Measurements from ENCODE around the gene EEF1G.
"Not testable (repeated sequence)": the region's sequence is repeated elsewhere in the genome, so short reads cannot be mapped to it uniquely, and the experiment has no call there.

The EEF1G gene

DNA sequence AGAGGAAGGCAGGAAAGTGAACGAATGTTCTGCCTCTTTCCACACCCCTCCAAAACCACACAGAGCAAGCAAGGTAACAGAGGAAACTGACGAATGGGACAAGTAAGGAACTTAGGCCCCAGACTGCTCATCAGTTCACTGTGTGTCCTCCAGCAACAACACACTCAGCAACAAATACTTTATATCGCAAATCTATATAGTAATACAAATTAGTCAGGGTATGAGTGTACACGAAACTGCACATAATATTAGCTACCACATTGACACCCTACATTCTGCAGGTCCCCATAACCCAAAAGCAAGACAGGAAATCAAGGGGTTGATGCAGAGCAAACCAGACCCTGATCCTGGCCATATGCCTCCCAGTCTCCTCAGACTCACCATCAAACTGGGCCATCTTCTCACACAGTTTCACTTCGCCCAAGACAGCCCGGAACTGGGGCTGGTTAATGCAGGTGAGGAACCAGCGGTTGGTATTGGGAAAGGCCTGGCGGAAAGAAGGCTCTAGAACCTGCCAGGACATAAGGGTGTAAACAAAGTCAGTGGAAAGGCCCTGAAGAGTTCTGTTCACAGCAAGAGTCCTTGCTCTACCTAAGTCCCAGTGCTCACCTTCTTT is 6.6 kb downstream of the EEF1G start:
- no peak for TF ChIP-seq MYC (IDR thresholded peaks at IDR 0.05; ENCODE audit: low read depth, low read length)
- TF ChIP-seq POLR2A (IDR thresholded peaks at IDR 0.05; ENCODE audit: extremely low read depth, insufficient read length) = no peak
- TF ChIP-seq, protein P1, sequence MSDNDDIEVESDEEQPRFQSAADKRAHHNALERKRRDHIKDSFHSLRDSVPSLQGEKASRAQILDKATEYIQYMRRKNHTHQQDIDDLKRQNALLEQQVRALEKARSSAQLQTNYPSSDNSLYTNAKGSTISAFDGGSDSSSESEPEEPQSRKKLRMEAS (IDR thresholded peaks at IDR 0.05; ENCODE audit: low read depth, low read length) = no peak
- TF ChIP-seq CTCF (IDR thresholded peaks at IDR 0.05; ENCODE audit: low read depth, low read length) = no peak
- no peak for DNase-seq (ENCODE audit: low read depth)
- H3K4me3 ChIP-seq (ENCODE audit: low read depth, low read length) = no peak overlapping the region

GRCh38 chr11:62566247-62566646 is 7.4 kb downstream of the EEF1G start:
- no peak overlapping the region for H3K4me3 ChIP-seq (ENCODE audit: low read depth, low read length)
- no peak for DNase-seq (ENCODE audit: low read depth)
- TF ChIP-seq, protein P1 (IDR thresholded peaks at IDR 0.05; ENCODE audit: low read depth, low read length) = no peak
- TF ChIP-seq POLR2A (IDR thresholded peaks at IDR 0.05; ENCODE audit: extremely low read depth, insufficient read length) (no peak), MYC (IDR thresholded peaks at IDR 0.05; ENCODE audit: low read depth, low read length) (no peak), CTCF (IDR thresholded peaks at IDR 0.05; ENCODE audit: low read depth, low read length) (no peak)

- no peak for DNase-seq (ENCODE audit: low read depth)
- H3K4me3 ChIP-seq (ENCODE audit: low read depth, low read length) = no peak overlapping the region
- TF ChIP-seq, protein P1 (IDR thresholded peaks at IDR 0.05; ENCODE audit: low read depth, low read length) = no peak
- TF ChIP-seq MYC (IDR thresholded peaks at IDR 0.05; ENCODE audit: low read depth, low read length) (no peak), POLR2A (IDR thresholded peaks at IDR 0.05; ENCODE audit: extremely low read depth, insufficient read length) (no peak), CTCF (IDR thresholded peaks at IDR 0.05; ENCODE audit: low read depth, low read length) (no peak)
These were observed 8.4 kb downstream of the EEF1G start for GRCh38 chr11:62565100-62565802.

- H3K4me3 ChIP-seq (ENCODE audit: low read depth, low read length); DNase-seq (ENCODE audit: low read depth): not testable (repeated sequence)
These were observed 11.9 kb downstream of the EEF1G start for GRCh38 chr11:62561677-62562230.

DNA sequence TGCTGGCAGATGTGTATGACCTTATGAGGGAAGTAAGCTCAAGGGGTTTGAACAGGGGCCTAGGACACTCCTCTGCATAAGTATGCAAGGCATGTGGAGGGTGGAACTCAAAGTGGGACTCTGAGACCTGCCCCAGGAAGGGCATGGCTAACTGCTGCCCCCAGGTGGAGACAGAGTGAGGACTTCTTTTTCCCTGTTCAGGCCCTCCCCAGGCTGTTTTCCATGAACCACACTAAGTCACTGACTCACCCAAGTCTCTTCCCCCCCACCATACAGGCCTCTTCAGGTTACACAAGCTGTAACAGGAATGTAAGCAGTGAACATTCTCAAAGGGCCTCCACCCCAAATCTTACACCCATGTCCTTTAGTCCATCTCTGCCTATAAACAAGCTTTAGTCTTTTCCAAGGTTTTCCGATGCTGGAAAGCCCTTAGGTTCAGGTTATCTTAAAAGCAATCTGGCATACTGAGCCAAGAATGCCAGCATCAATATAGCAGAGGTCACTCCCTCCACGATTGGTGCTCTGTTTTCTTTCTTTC is 13.1 kb downstream of the EEF1G start:
- no peak overlapping the region for H3K4me3 ChIP-seq (ENCODE audit: low read depth, low read length)
- peak; percentile 96 for DNase-seq (ENCODE audit: low read depth)

DNA sequence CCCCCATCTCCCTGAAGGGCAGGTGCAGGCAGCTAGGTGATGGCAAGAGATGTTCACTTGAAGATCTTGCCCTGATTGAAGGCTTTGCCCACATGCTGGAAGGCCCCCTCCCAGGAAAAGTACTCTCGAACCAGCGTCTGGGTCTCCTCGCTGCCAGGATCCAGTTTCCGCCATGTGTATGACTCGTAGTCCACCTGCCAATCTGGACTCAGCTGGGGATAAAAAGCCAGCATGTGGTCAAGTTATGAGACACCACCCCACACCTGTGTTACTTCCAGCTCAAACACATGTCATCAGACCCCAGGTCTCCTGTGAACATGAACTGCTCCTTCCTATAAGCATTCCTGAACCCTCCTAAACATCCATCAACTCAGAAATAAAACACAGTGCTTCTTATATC is 14.1 kb downstream of the EEF1G start:
- not testable (repeated sequence) for DNase-seq (ENCODE audit: low read depth); H3K4me3 ChIP-seq (ENCODE audit: low read depth, low read length)

More for the DNA sequence above, 13.1 kb downstream of the EEF1G start:
- TF ChIP-seq CTCF (IDR thresholded peaks at IDR 0.05; ENCODE audit: low read depth, low read length) = peak; percentile 80
- TF ChIP-seq MYC (IDR thresholded peaks at IDR 0.05; ENCODE audit: low read depth, low read length) = peak; percentile 87
- TF ChIP-seq POLR2A (IDR thresholded peaks at IDR 0.05; ENCODE audit: extremely low read depth, insufficient read length) = peak; percentile 11
- TF ChIP-seq, protein P1 (IDR thresholded peaks at IDR 0.05; ENCODE audit: low read depth, low read length) = peak; percentile 77
